VCaP (cell line): ENCODE data around the gene CHCHD2.
A peak's percentile ranks its signal among the peaks of the same experiment; 100 is the strongest.
"Not testable (repeated sequence)": the region's sequence is repeated elsewhere in the genome, so short reads cannot be mapped to it uniquely, and the experiment has no call there.

ENCODE experiments used
- H3K27ac ChIP-seq: fragments of 450-650 bp; 2 replicates; pipeline ENCODE4 v1.5.1; 2017
- CTCF ChIP-seq: fragments of 450-650 bp; conservative IDR thresholded peaks from 2 replicates; pipeline ENCODE4 v1.5.1; 2017; ENCODE audit warnings: mild to moderate bottlenecking, moderate library complexity

The CHCHD2 gene

DNA sequence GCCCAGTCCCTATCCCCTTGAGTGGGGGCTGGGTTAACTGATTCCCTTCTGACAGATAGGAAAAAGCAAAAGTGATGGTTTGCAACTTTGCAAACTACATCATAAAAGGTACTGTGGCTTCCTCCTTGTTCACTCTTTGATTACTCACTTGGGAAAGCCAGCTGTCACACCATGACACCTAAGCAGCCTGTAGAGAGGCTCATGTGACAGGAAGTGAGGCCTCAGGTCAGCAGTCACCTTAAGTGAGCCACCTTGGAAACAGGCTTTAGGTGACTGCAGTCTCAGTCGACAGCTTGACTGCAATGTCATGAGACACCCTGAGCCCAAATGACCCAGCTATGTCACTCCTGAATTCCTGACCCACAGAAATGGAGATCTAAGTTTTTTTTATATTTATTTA is 4.3 kb upstream of the CHCHD2 start:
- TF ChIP-seq CTCF, result no peak
- H3K27ac ChIP-seq, result no peak overlapping the region

DNA sequence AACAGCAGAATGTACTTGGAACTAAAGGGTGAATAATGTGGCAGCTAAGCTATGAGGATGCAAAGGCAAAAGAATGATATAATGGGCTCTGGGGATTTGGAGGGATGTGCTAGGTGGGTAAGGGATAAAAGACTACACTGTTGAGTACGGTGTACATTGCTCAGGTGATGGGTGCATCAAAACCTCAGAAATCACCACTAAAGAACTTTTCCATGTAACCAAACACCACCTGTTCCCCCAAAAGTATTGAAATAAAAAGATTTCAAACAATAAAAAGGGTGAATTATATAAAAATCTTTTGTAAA is 1.6 kb upstream of the CHCHD2 start:
- no peak for TF ChIP-seq CTCF
- no peak overlapping the region for H3K27ac ChIP-seq

- H3K27ac ChIP-seq, result peak overlapping the region; percentile 90
- no peak for TF ChIP-seq CTCF
Measured at GRCh38 chr7:56105508-56105907, 768 bp downstream of the CHCHD2 start.

- not testable (repeated sequence) for H3K27ac ChIP-seq
Measured at GRCh38 chr7:56104138-56104537, 2.1 kb downstream of the CHCHD2 start.

DNA sequence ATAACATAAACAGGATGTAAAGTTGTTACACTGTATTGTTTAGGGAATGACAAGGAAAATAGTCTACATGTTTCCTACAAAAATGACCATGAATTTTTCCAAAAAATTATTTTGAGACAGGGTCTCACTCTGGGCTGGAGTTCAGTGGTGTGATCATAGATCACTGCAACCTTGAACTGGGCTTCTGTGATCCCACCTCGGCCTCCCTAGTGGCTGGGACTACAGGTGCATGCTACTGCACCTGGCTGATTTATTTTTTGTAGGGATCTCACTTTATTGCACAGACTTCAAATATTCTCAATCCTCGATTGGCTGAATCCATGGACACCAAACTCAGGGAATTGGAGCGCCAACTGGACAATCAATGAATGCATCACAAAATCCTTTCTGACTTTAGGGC is 6.6 kb downstream of the CHCHD2 start:
- H3K27ac ChIP-seq, result no peak overlapping the region
- no peak for TF ChIP-seq CTCF

- not testable (repeated sequence) for H3K27ac ChIP-seq
Measured at GRCh38 chr7:56098187-56099008, 7.9 kb downstream of the CHCHD2 start.

GRCh38 chr7:56097700-56098099 is 8.6 kb downstream of the CHCHD2 start:
- no peak overlapping the region for H3K27ac ChIP-seq
- TF ChIP-seq CTCF, result no peak

DNA sequence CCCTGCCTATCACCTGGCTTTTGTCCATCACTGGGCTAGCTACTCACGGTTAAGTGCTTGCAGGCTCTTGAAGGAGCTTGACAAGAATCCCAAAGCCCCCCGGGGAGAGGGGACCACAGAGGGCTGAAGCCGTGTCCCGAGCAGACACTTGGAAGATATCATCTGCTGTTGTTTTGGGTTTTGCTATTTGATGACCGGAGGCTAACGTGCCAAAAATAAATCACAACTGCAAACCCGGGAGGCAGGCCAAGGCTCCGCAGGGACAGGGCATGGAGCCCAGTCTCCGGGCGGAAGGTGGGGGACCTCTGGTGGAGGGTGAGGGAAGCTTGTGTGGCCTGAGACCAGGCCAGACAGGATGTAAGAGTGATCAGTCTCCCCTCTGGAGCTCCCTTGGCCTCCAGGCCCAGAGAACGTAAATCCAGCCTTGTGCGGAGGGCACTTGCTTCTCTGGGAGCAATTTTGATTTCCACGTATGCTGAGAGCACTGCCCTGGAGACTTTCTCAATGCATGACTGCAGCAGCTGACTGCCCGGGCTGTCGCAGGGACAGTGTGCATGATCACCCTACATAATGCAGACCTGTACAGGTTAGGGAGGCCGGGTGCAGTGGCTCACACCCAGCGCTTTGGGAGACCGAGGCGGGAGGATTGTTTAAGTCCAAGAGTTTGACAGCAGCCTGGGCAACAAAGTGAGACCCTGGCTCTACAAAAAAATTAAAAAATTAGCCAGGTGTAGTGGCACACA is 13.3 kb downstream of the CHCHD2 start, which contains the start of gene PHKG1:
TSS of gene PHKG1 (minus strand) at position 164 of the 743 bp plus-strand sequence. CDS start 4,011 bp downstream, outside the sequence.
- peak within 1 kb of the TSS; percentile 80 for H3K27ac ChIP-seq

DNA sequence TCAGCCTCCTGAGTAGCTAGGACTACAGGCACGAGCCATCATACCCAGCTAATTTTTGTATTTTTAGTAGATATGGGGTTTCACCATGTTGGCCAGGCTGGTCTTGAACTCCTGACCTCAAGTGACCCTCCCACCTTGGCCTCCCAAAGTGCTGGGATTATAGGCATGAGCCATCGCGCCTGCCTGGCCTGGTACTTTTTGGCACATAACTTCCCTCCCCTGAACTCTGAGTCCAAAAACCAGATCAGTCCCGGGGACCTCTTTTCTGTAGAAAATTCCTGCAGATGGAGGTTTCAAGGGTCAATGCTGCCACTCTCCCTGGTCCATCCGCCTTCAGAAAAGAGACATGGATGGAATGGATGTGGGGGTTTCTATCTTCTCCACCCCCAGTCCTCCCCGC is 13.9 kb downstream of the CHCHD2 start:
- H3K27ac ChIP-seq, result peak overlapping the region; percentile 80

More for the DNA sequence above, 13.3 kb downstream of the CHCHD2 start, which contains the start of gene PHKG1:
- peak; percentile 93 for TF ChIP-seq CTCF
